ENCODE data around the gene ODF2.
"Not testable (repeated sequence)": the region's sequence is repeated elsewhere in the genome, so short reads cannot be mapped to it uniquely, and the experiment has no call there.

The ODF2 gene

DNA sequence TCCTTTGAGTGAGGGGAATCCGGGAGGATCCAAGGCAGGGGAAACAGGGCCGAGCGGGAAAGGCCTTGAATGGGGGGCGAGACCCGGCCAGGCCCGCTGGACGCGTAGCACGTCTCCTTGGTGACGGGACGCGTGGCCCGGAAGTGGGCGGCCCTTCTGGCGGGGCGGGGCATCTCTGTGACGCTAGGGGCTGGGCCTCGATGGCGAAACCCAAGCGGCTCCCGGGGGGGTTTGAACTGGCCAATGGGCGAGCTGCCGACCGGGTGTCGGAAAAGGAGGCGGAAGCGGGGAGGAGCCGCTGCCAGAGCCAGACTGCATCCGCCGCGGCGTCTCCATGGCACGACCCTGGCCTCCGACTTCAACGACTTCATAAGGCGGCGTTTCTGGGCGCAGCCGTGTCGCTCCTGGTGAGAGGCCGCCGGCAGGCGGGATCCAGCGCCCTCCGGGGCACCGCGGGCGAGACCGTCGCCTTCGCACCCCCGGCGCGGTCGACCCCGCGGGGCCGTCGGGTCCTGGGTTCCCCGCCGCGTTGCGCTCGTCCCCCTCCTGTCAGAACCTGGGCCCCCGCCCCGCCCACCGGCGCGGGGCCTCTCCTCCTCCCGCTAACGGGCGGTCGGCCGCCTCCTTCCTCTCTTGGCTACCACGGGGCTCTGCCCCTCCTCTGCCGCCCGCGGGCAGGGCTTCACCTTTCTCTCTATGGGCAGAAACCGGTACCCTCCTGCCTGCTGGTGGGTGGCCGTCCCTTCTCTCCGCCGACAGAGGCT, at the start of gene ODF2:
TSS of gene ODF2 (plus strand) at position 158 of the 764 bp plus-strand sequence. CDS start at position 244, 86 bp downstream.
- peak; percentile 84 for TF ChIP-seq POLR2A (IDR thresholded peaks at IDR 0.05; ENCODE audit: low read depth, low read length)
- FAIRE-seq (no peak), DNase-seq (ENCODE audit: insufficient read length, low spot score) (peak; percentile 99)

DNA sequence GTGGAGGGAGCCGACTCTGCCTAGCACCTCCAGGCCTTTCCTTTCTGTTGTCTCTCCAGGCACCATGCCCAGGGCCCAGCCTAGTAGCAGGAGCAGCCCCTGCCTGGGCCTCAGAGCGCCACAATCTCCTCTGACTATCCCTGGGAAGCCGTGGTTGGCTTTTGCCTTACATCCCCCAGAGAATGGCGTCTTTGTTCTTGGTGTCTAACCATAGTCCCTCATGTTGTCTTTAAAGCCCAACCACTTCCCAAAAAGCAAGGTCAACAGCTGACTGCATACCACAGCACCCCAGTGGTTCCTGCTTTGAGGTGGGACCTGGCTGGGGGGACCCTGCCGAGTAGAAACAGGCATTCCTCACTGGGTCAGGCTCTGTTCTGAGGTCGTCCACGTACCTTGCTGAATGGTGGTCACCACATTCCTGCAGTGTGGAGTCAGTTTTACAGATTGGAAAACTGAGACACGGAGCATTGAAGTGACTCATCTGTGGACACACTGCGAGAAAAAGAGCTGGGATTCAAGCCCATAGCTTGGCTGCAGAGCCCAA, 48.9 kb upstream of the ODF2 start:
- peak; percentile 70 for DNase-seq (ENCODE audit: insufficient read length, low spot score)
- no peak for FAIRE-seq
- TF ChIP-seq POLR2A (IDR thresholded peaks at IDR 0.05; ENCODE audit: low read depth, low read length) = no peak

DNA sequence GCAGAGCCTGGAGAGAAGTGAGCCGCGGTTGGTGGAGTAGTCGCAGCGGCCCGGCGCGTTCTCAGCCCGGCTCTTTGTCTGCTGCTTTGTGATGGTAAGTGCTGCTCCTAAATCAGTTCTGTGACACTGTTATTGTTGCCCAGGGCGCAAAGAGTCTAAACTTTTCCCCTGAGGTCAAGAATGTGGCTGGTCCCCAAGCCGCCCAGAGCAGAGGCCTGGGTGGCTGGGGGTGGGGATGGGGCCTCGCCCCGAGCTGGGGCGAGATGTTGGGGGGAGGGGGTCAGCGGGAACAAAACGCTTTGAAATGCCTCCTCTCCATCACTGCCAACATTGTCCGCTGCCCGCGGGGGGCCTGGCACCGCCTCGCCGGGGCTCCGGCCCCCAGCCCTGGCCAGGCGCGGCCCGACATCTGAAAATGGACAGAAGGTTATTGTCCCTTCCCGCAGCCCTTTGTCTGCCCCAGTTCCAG, 46.8 kb upstream of the ODF2 start:
- FAIRE-seq (no peak), DNase-seq (ENCODE audit: insufficient read length, low spot score) (no peak)
- no peak for TF ChIP-seq POLR2A (IDR thresholded peaks at IDR 0.05; ENCODE audit: low read depth, low read length)

DNA sequence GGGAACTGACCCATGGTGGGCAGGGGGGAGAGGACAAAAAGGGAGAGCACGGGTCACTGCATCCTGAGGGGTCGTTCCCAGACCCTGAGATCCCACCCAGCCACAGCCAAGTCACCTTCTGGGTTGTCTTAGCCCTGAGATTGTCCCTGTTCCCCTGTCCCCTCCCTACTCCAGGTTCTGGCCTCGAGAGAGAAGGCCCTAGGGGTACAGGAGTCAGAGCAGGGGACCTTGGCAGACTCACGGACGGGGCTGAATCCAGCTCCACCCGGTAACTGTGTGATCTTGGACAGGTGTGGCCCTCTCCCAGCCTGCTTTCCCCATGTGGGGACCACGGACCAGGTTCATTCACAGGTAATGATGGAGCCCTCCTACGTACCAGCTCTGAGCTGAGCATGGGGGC, 46.4 kb upstream of the ODF2 start:
- DNase-seq (ENCODE audit: insufficient read length, low spot score) (no peak), FAIRE-seq (no peak)
- no peak for TF ChIP-seq POLR2A (IDR thresholded peaks at IDR 0.05; ENCODE audit: low read depth, low read length)

DNA sequence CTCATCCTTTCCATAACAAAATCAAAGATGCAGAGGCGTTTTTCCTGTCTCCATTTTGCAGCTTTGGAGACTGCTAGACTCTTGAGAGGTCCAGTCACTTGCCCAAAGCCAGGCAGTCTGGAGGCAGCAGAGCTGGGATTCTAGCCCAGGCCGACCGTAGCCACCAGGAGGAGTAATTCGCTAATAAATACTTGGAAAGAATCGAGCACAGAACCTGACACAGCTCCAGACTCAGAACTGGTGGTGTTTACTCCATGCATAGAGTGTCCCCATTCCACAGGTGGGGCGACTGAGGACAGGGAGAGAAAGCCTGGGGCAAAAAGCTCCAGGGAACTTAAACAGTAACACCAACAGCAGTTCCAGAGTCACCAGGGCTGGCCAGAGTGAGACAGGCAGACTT, 45.8 kb upstream of the ODF2 start:
- DNase-seq (ENCODE audit: insufficient read length, low spot score) = no peak
- no peak for TF ChIP-seq POLR2A (IDR thresholded peaks at IDR 0.05; ENCODE audit: low read depth, low read length)
- no peak for FAIRE-seq

DNA sequence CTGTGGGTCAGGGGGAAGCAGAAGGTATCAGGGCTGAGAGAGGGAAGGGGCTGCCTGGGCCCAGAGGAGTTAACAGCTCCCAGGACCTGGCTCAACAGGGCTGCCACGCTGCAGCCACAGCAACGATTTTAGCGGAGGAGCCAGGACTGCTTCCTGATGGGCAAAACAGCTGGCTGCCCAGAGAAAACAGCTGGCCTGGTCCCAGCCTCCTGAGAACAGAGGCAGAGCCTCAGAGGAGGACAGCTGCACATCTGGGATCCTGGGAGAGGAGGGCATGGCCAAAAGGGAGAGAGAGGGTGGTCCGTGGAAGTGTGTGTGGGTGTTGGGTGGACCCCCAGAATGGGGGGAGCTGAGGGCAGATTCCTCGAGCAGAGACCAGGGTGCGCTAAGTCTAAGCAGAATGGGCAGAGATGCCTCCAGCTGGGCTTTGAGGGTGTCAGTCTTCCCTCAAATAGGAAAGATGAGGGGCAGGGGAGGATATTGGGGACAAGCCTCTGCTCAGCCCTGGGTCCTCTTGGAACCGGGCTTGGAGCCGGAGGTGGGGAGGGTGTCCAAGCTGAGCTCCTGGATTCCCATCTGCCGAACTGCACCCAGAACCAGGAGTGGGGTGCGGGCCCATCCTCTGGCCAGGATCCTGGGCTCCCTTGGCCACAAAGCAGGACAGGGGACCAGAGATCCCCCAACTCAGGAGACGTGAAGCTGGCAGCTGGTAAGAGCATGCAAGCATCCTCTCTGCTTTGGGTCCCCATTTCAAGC, 44.3 kb upstream of the ODF2 start:
- no peak for TF ChIP-seq POLR2A (IDR thresholded peaks at IDR 0.05; ENCODE audit: low read depth, low read length)
- no peak for FAIRE-seq
- no peak for DNase-seq (ENCODE audit: insufficient read length, low spot score)

DNA sequence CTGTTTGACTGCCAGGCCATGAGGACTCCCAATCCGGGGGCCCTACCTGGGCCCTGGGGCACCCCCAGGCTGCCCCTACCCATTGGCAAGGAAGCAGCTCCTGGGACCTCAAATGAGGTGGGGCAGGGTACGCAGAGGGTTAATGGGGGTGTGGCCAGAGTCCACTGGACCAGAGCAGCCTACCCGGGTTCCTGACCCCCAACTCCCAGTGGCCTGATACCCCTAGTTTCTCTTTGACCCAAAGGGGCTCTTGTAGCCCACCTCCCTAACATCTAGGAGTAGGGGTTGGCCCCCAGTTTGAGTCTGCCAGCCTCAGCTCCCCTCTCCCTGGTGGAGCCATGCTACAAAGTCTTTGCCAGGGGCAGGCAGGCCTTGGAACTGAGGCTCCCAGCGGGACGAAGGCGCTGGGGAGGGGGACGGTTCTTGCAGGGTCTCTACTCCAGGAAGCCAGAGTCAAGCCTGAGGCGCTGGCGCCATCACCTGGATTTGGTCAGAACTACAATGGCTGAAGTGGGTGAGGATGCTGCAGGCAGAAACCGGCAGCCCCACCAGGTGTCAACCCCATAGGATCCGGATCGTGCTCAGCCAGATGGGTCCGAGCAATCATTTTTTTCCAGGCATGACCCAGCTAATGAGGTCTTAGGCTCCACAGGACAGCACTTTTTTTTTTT, 43.6 kb upstream of the ODF2 start:
- DNase-seq (ENCODE audit: insufficient read length, low spot score) = peak; percentile 70
- TF ChIP-seq POLR2A (IDR thresholded peaks at IDR 0.05; ENCODE audit: low read depth, low read length) = no peak
- FAIRE-seq = no peak

DNA sequence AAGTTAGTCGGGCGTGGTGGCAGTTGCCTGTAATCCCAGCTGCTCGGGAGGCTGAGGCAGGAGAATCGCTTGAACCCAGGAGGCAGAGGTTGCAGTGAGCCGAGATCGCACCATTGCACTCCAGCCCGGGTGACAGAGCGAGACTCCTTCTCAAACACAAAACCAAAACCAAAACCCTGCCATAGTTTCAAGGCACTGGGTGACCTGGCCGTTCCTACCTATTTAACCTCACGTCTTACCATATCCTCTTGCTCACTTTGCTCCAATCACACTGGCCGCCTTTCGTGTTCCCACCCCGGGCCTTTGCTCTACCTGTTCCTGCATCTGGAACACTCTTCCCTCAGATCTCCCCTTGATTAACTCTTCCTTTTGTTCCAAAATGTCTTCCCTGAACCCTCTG, 42.1 kb upstream of the ODF2 start:
- not testable (repeated sequence) for FAIRE-seq; DNase-seq (ENCODE audit: insufficient read length, low spot score)

DNA sequence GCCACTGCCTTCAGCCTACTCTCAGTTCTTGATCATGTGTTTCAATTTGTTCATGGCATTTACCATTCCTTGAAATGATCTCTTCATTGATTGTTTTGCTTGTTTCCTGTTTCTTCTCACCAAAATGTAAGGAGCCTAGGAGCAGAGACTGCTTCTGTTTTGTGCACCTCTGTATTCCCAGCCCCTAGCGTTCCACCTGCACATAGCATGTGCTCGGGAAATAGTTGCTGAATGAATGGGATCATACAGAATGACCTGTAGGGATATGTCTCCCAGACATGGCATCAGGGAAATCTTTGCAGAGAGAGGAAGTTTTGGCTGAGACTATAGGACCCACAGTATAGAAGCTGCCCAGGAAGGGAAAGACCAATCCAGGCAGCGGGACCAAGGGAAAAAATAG, 41.3 kb upstream of the ODF2 start:
- no peak for TF ChIP-seq POLR2A (IDR thresholded peaks at IDR 0.05; ENCODE audit: low read depth, low read length)
- no peak for DNase-seq (ENCODE audit: insufficient read length, low spot score)
- FAIRE-seq = no peak

DNA sequence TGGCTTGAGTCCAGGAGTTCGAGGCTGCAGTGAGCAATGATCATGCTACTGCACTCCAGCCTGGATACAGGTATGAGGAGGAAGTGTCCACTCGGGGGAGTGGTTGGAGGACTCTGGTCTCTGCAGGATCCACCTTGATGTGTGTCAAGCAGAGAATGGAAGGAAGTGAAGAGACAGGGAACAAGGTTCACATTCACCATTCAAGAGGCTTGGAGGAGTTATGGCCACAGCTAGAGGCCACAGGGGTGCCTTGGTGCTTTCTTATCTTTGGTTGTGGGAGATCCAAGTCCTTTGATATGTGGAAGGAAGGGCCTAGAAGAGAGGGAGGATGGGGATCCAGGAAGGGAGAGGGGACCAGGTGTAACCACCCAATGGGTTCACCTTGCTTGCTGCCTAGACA, 40.5 kb upstream of the ODF2 start:
- no peak for DNase-seq (ENCODE audit: insufficient read length, low spot score)
- no peak for TF ChIP-seq POLR2A (IDR thresholded peaks at IDR 0.05; ENCODE audit: low read depth, low read length)
- no peak for FAIRE-seq

DNA sequence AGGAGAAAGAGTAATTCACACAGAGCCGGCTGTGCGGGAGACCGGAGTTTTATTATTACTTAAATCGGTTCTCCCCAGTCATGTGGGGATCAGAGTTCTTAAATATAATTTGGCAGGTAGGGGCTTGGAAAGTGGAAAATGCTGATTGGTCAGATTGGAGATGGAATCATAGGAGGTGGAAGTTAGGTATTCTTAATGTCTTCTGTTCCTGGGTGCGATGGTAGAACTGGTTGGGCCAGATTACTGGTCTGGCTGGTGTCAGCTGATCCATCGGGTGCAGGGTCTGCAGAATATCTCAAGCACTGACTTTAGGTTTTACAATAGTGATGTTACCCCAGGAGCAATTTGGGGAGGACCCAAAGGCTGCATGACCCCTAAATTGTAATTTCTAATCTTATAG, 39.8 kb upstream of the ODF2 start:
- no peak for TF ChIP-seq POLR2A (IDR thresholded peaks at IDR 0.05; ENCODE audit: low read depth, low read length)
- no peak for FAIRE-seq
- DNase-seq (ENCODE audit: insufficient read length, low spot score) = no peak

DNA sequence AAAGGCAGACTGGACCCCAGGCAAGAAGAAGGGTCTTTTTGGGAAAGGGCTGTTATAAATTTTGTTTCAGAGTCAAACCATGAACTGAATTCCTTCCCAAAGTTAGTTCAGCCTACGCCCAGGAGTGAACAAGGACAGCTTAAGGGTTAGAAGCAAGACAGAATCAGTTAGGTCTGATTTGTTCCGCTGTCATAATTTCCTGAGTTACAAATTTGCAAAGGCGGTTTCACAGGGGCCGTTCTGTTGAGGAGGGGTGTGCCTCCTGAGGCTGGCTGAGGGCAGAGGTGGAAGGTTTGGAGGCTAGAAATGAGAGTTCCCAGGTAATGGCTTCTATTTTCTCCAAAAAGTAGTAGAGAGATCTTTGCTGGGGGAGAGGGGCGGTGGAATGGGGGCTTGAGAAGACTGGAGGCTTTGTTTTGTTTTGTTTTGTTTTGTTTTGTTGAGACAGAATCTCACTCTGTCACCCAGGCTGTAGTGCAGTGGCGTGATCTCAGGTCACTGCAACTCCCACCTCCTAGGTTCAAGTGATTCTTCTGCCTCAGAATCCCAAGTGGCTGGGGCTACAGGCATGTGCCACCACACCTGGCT, 39.3 kb upstream of the ODF2 start:
- FAIRE-seq = no peak
- DNase-seq (ENCODE audit: insufficient read length, low spot score) = no peak
- TF ChIP-seq POLR2A (IDR thresholded peaks at IDR 0.05; ENCODE audit: low read depth, low read length) = no peak

DNA sequence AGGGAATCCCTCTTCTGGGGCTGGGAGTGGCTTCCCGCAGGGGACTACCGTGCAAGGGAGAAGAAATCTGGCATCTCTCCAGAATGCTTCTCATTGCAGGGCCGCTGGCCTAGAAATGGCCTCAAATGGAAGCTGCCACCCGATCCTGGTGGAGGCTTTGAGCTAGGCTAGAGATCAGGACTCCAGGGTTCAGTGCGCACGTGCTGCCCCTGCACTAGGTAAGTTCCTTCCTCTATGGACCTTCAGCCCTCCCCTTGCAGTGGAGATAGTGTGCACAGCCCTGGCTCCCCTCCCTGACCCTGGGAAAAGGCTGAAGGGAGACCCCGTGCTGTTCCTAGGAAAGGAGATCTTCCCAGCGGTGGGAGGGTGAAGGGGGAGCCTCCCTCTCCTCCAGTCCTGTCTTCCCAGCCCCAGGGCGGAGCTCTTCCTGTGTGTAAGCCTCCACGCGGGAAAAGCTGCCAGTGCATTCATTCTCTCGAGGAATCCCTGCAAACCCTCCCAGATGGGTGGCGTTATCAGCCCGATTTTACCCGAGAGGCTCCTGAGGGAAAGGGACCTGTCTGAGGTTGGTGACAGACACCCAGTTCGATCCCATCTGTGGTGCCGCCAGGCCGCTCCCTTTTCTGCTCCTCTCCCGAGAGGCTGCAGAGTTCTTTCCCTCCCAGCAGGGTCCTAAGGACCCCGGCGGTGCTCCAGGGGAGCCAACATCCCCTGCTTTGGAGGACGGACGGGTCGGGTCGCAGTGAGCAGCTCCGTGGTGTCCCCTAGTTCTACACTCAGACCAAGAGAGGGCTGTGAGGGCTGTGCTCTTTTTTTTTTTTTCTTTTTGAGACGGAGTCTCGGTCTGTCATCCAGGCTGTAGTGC, 36.5 kb upstream of the ODF2 start:
- TF ChIP-seq POLR2A (IDR thresholded peaks at IDR 0.05; ENCODE audit: low read depth, low read length) = no peak
- FAIRE-seq = no peak
- no peak for DNase-seq (ENCODE audit: insufficient read length, low spot score)

Data from H54 (cell line).